ENCODE measurements around the gene CLTB.

Gene CLTB

GRCh38 chr5:176381979-176382378, 34.4 kb downstream of the CLTB start:
- DNase-seq, result no peak

GRCh38 chr5:176381423-176381822, 34.9 kb downstream of the CLTB start:
- DNase-seq, result no peak

- DNase-seq, result no peak
These were observed 36.5 kb downstream of the CLTB start for GRCh38 chr5:176379881-176380280.

- no peak for DNase-seq
These were observed 43.1 kb downstream of the CLTB start for GRCh38 chr5:176373100-176373818.

GRCh38 chr5:176371621-176372539, 44.5 kb downstream of the CLTB start:
- no peak for DNase-seq

- no peak for DNase-seq
These were observed 46.2 kb downstream of the CLTB start for GRCh38 chr5:176369934-176370711.

GRCh38 chr5:176368726-176369125, 47.6 kb downstream of the CLTB start:
- DNase-seq, result no peak

GRCh38 chr5:176366232-176366894, 50.0 kb downstream of the CLTB start:
- no peak for DNase-seq

- no peak for DNase-seq
These were observed 50.7 kb downstream of the CLTB start, which contains the start of gene ARL10 for GRCh38 chr5:176365351-176366231. Gene ARL10 (plus strand): TSS chr5:176365487. CDS start chr5:176365564, 77 bp downstream.

GRCh38 chr5:176364765-176365350, 51.5 kb downstream of the CLTB start:
- DNase-seq, result no peak

GRCh38 chr5:176362233-176362490, 54.2 kb downstream of the CLTB start:
- no peak for DNase-seq

- DNase-seq, result peak; percentile 86
These were observed 54.7 kb downstream of the CLTB start, which contains the start of gene KIAA1191 for GRCh38 chr5:176361437-176362232. Gene KIAA1191 (minus strand): TSS chr5:176361764. CDS start chr5:176359508, 2,256 bp downstream.

- DNase-seq, result no peak
These were observed 55.4 kb downstream of the CLTB start for GRCh38 chr5:176360894-176361436.

GRCh38 chr5:176359658-176360057, 56.7 kb downstream of the CLTB start:
- DNase-seq, result no peak

- no peak for DNase-seq
These were observed 60.2 kb downstream of the CLTB start for GRCh38 chr5:176356179-176356566.

GRCh38 chr5:176355400-176356178, 60.8 kb downstream of the CLTB start:
- DNase-seq, result no peak

GRCh38 chr5:176353533-176353932, 62.8 kb downstream of the CLTB start:
- DNase-seq, result no peak

- no peak for DNase-seq
These were observed 64.0 kb downstream of the CLTB start for GRCh38 chr5:176352116-176352878.

- no peak for DNase-seq
These were observed 65.9 kb downstream of the CLTB start for GRCh38 chr5:176350416-176350815.

All from NCI-H1048 (cell line).